Measurements from ENCODE around the gene MRPS2. TPM values are rescaled to one million over a fixed set of nuclear protein-coding genes. Genes with fewer than 3 reads are reported as not detected.

The MRPS2 gene
- total and polyA plus RNA-seq, 10 donors = 19.2 to 40.6 (median 30.5) TPM

- H3K27me3 ChIP-seq (replicated peaks in 1 of 7) = peaks cover 0 to 45% (median 0%) of the 10 kb centered on the region in 7 donors
- 54 to 86% (median 80%) methylated on average over 10 to 12 of the region's 12 CpGs for WGBS, 5 donors
- no peak overlapping the region for H3K27ac ChIP-seq
- no peak for DNase-seq
- H3K36me3 ChIP-seq = no peaks in the 10 kb centered on the region
- intact Hi-C loops (cut with DNase I; ENCODE audit: low total_unique reads) = no loop called here
- TF ChIP-seq POLR2AphosphoS5 (IDR thresholded peaks at IDR 0.05) (no peak), POLR2A (IDR thresholded peaks at IDR 0.05) (no peak), CTCF (IDR thresholded peaks at IDR 0.05 in 8 of 11, conservative IDR thresholded peaks at IDR 0.05 in 3 of 11) (no peak)
- no peaks in the 10 kb centered on the region for H3K9me3 ChIP-seq
- no peak overlapping the region for H3K4me3 ChIP-seq
- H3K4me1 ChIP-seq = peaks cover 0 to 12% (median 8%) of the 10 kb centered on the region in 6 donors
Observed at GRCh38 chr9:135473972-135474543, 26.4 kb upstream of the MRPS2 start.

GRCh38 chr9:135474915-135475314 is 25.6 kb upstream of the MRPS2 start:
- TF ChIP-seq POLR2A (IDR thresholded peaks at IDR 0.05) = no peak
- TF ChIP-seq CTCF (IDR thresholded peaks at IDR 0.05 in 8 of 11, conservative IDR thresholded peaks at IDR 0.05 in 3 of 11) = peak in 5 of 11 experiments; percentile 4 to 51 (median 36)
- 15 to 22% (median 19%) methylated on average over 12 of the region's 12 CpGs for WGBS, 5 donors
- Histone ChIP-seq H3K4me3 (no peak overlapping the region), H3K27ac (no peak overlapping the region), H3K4me1 (peaks cover 0 to 12% (median 9%) of the 10 kb centered on the region in 6 donors), H3K27me3 (replicated peaks in 1 of 7) (peaks cover 0 to 40% (median 0%) of the 10 kb centered on the region in 7 donors), H3K36me3 (no peaks in the 10 kb centered on the region), H3K9me3 (no peaks in the 10 kb centered on the region)
- intact Hi-C loops (cut with DNase I; ENCODE audit: low total_unique reads) = no loop called here
- no peak for DNase-seq

GRCh38 chr9:135476561-135477355 is 23.7 kb upstream of the MRPS2 start:
- intact Hi-C loops (cut with DNase I; ENCODE audit: low total_unique reads) = no loop called here
- Histone ChIP-seq H3K4me3 (no peak overlapping the region), H3K36me3 (no peaks in the 10 kb centered on the region), H3K9me3 (no peaks in the 10 kb centered on the region), H3K4me1 (peaks cover 0 to 27% (median 21%) of the 10 kb centered on the region in 6 donors), H3K27me3 (replicated peaks in 1 of 7) (peaks cover 0 to 48% (median 4%) of the 10 kb centered on the region in 7 donors), H3K27ac (no peak overlapping the region)
- 80 to 91% (median 86%) methylated on average over 7 to 10 of the region's 10 CpGs for WGBS, 5 donors
- no peak for TF ChIP-seq POLR2A (IDR thresholded peaks at IDR 0.05)
- TF ChIP-seq POLR2AphosphoS5 (IDR thresholded peaks at IDR 0.05) = no peak
- no peak for TF ChIP-seq CTCF (IDR thresholded peaks at IDR 0.05 in 8 of 11, conservative IDR thresholded peaks at IDR 0.05 in 3 of 11)
- no peak for DNase-seq

- no peaks in the 10 kb centered on the region for H3K9me3 ChIP-seq
- H3K27me3 ChIP-seq (replicated peaks in 1 of 7) = peaks cover 0 to 56% (median 4%) of the 10 kb centered on the region in 7 donors
- peaks cover 0 to 32% (median 21%) of the 10 kb centered on the region in 6 donors for H3K4me1 ChIP-seq
- peak overlapping the region in 1 of 8 donors; percentile 64 for H3K4me3 ChIP-seq
- peak overlapping the region in 2 of 8 donors; percentile 64 to 77 for H3K27ac ChIP-seq
- no peak for TF ChIP-seq CTCF (IDR thresholded peaks at IDR 0.05 in 8 of 11, conservative IDR thresholded peaks at IDR 0.05 in 3 of 11)
- no peak for TF ChIP-seq POLR2AphosphoS5 (IDR thresholded peaks at IDR 0.05)
- TF ChIP-seq POLR2A (IDR thresholded peaks at IDR 0.05) = no peak
- no peak for DNase-seq
- WGBS, 5 donors = 79 to 94% (median 88%) methylated on average over 10 of the region's 10 CpGs
- H3K36me3 ChIP-seq = peaks cover 0 to under 1% (median 0%) of the 10 kb centered on the region in 6 donors
- intact Hi-C loops (cut with DNase I; ENCODE audit: low total_unique reads) = no loop called here
Observed at GRCh38 chr9:135478191-135478590, 22.3 kb upstream of the MRPS2 start.

All from spleen (tissue), 11 donors.